HCT116 (cell line): Measurements from ENCODE around the gene SLC25A52. TPM values are rescaled to one million over a fixed set of nuclear protein-coding genes. Genes with fewer than 3 reads are reported as not detected.
A peak's percentile ranks its signal among the peaks of the same experiment; 100 is the strongest.

Source experiments
- ATAC-seq: fragments of 200-7000 bp; cut with Tn5 transposase; 2 replicates; pipeline ENCODE4 v1.9.1; 2020; ENCODE audit warnings: mild to moderate bottlenecking, moderate library complexity
- BruUV-seq: library from RNA; stranded (reverse); fragments of 400-500 nt; replicated peaks from 2 replicates; lab custom pipeline; 2021; lab: Mats Ljungman, UMichigan
- CTCF ChIA-PET: fragments of 300-600 bp; sonication (Branson Sonifier 250); formaldehyde crosslinking; loops from one replicate; lab custom pipeline; 2021; ENCODE audit warnings: antibody characterized with exemption; lab: Charles Lee
- POLR2A ChIA-PET: fragments of 300-600, 350-600 bp; sonication (Branson Sonifier 250); formaldehyde crosslinking; loops from one replicate; lab custom pipeline; 2021; ENCODE audit warnings: antibody characterized with exemption; lab: Charles Lee
- RAD21 ChIA-PET, 2 experiments: fragments of 300-600 bp; sonication (Branson Sonifier 250); formaldehyde crosslinking; loops; one replicate each; lab custom pipeline; 2023; ENCODE audit warnings: low total read pairs in 2 of 2; ENCODE audit not compliant: uncharacterized antibody in 2 of 2, unreplicated experiment in 2 of 2, low non-redundant PET in 1 of 2; lab: Charles Lee
- DNase-seq: peaks from one replicate; pipeline ENCODE4 v3.0.0-alpha.2; 2010; ENCODE audit warnings: low read depth, low spot score
- H2AFZ ChIP-seq: fragments of 200-600 bp; shearing (Covaris generic), sonication (generic); 2 replicates; pipeline ENCODE4 v1.6.1; 2017; ENCODE audit warnings: low read depth, mixed run types, mixed read lengths, antibody characterized with exemption, low read length; ENCODE audit not compliant: poor library complexity, severe bottlenecking
- H3K27ac ChIP-seq: 2 replicates; pipeline ENCODE4 v1.5.1; 2012; ENCODE audit warnings: low read depth, low read length
- H3K27me3 ChIP-seq: fragments of 200-600 bp; sonication (generic); 2 replicates; pipeline ENCODE4 v1.6.1; 2016; ENCODE audit warnings: mixed run types, low read length, mixed read lengths; ENCODE audit not compliant: insufficient read depth
- H3K36me3 ChIP-seq, 2 experiments: fragments of 200-500 bp in 1 of 2; fragments of 200-600 bp in 1 of 2; sonication (Bioruptor generic) in 1 of 2; sonication (generic) in 1 of 2; 2 replicates each; pipeline versions ENCODE4 v1.5.1 to v1.6.1; 2014 to 2016; ENCODE audit warnings: low read length in 2 of 2, inconsistent platforms in 1 of 2, mixed read lengths in 1 of 2, mixed run types in 1 of 2; ENCODE audit not compliant: insufficient read depth in 2 of 2, control insufficient read depth in 1 of 2
- H3K4me1 ChIP-seq, 2 experiments: fragments of 200-600 bp in 1 of 2; sonication (generic) in 1 of 2; 2 replicates each; pipeline versions ENCODE4 v1.5.1 to v1.6.1; 2012 to 2017; ENCODE audit warnings: low read length in 2 of 2, inconsistent platforms in 1 of 2, mild to moderate bottlenecking in 1 of 2, mixed read lengths in 1 of 2, mixed run types in 1 of 2, moderate library complexity in 1 of 2; ENCODE audit not compliant: insufficient read depth in 2 of 2, control insufficient read depth in 1 of 2
- H3K4me2 ChIP-seq: fragments of 200-600 bp; sonication (generic); 2 replicates; pipeline ENCODE4 v1.6.1; 2017; ENCODE audit warnings: mixed run types, low read length, mixed read lengths
- H3K4me3 ChIP-seq, 2 experiments: fragments of 200-600 bp in 1 of 2; sonication (generic) in 1 of 2; replicated peaks in 1 of 2; 2 replicates each; pipeline ENCODE4 v1.5.1; 2011 to 2016; ENCODE audit warnings: low read length in 2 of 2, control low read depth in 1 of 2, low read depth in 1 of 2, mild to moderate bottlenecking in 1 of 2, mixed read lengths in 1 of 2, mixed run types in 1 of 2
- H3K79me2 ChIP-seq: fragments of 200-600 bp; sonication (generic); 2 replicates; pipeline ENCODE4 v1.6.1; 2017; ENCODE audit warnings: mild to moderate bottlenecking, mixed run types, low read length, moderate library complexity, mixed read lengths; ENCODE audit not compliant: insufficient read depth
- H3K9ac ChIP-seq: fragments of 200-600 bp; sonication (generic); 2 replicates; pipeline ENCODE4 v1.6.1; 2016; ENCODE audit warnings: low read length, mixed read lengths
- H3K9me2 ChIP-seq: fragments of 200-600 bp; sonication (generic), shearing (Covaris generic); 2 replicates; pipeline ENCODE4 v1.6.1; 2017; ENCODE audit warnings: mixed run types, mild to moderate bottlenecking, moderate library complexity; ENCODE audit not compliant: insufficient read depth
- H3K9me3 ChIP-seq, 2 experiments: fragments of 200-500 bp in 1 of 2; fragments of 200-600 bp in 1 of 2; sonication (Bioruptor generic) in 1 of 2; sonication (generic) in 1 of 2; 2 replicates each; pipeline ENCODE4 v1.6.1; 2014 to 2017; ENCODE audit warnings: low read length in 2 of 2, mixed read lengths in 2 of 2, inconsistent platforms in 1 of 2, low read depth in 1 of 2, mild to moderate bottlenecking in 1 of 2, mixed run types in 1 of 2, moderate library complexity in 1 of 2; ENCODE audit not compliant: control insufficient read depth in 1 of 2, insufficient read depth in 1 of 2
- H4K20me1 ChIP-seq: fragments of 200-600 bp; sonication (generic), shearing (Covaris generic); 2 replicates; pipeline ENCODE4 v1.6.1; 2017; ENCODE audit warnings: mixed run types, mild to moderate bottlenecking, moderate library complexity; ENCODE audit not compliant: insufficient read depth
- CEBPB ChIP-seq: IDR thresholded peaks from 2 replicates; pipeline ENCODE4 v1.6.1; 2012; ENCODE audit warnings: low read depth
- EGR1 ChIP-seq: IDR thresholded peaks from 2 replicates; pipeline ENCODE4 v1.6.1; 2012; ENCODE audit warnings: low read depth
- EZH2 ChIP-seq: fragments of 200-600 bp; sonication (generic); IDR thresholded peaks from 2 replicates; pipeline ENCODE4 v1.6.1; 2017; ENCODE audit warnings: antibody characterized with exemption, mixed run types
- FOSL1 ChIP-seq: IDR thresholded peaks from 2 replicates; pipeline ENCODE4 v1.6.1; 2012; ENCODE audit warnings: low read depth
- POLR2A ChIP-seq: IDR thresholded peaks from 2 replicates; pipeline ENCODE4 v1.7.0; 2011; ENCODE audit warnings: borderline replicate concordance; ENCODE audit not compliant: insufficient read depth, insufficient read length; ENCODE audit errors: extremely low read depth
- POLR2AphosphoS5 ChIP-seq: IDR thresholded peaks from 2 replicates; pipeline ENCODE4 v1.6.1; 2011; ENCODE audit warnings: mild to moderate bottlenecking, low read depth, low read length, moderate library complexity
- RAD21 ChIP-seq: IDR thresholded peaks from 2 replicates; pipeline ENCODE4 v1.6.1; 2012; ENCODE audit warnings: low read depth, mild to moderate bottlenecking
- SP1 ChIP-seq: IDR thresholded peaks from 2 replicates; pipeline ENCODE4 v1.6.1; 2012; ENCODE audit warnings: low read depth
- SRF ChIP-seq: IDR thresholded peaks from 2 replicates; pipeline ENCODE4 v1.6.1; 2012; ENCODE audit warnings: low read depth
- TCF7L2 ChIP-seq: IDR thresholded peaks from 2 replicates; pipeline ENCODE4 v1.7.0; 2011; ENCODE audit warnings: borderline replicate concordance, inconsistent platforms; ENCODE audit not compliant: insufficient read depth, insufficient read length; ENCODE audit errors: extremely low read depth
- ZFX ChIP-seq: fragments of 450-650 bp; IDR thresholded peaks from 2 replicates; pipeline ENCODE4 v1.6.1; 2017
- intact Hi-C: fragments of 100-400 bp; cut with micrococcal nuclease; formaldehyde crosslinking; loops from 2 replicates; pipeline ENCODE4 v1.10.0; 2022
- total RNA-seq: library from RNA; stranded (reverse); gene quantifications from one replicate; pipeline ENCODE4 v1.2.1, GENCODE V29; 2021; ENCODE audit not compliant: unreplicated experiment
- TF ChIP-seq, protein P1 (sequence below), 3 experiments: fragments of 200-600 bp in 1 of 3; sonication (generic) in 1 of 3; IDR thresholded peaks in 2 of 3; conservative IDR thresholded peaks in 1 of 3; 2 replicates each; pipeline ENCODE4 v1.5.1; 2012 to 2017; ENCODE audit warnings: low read depth in 2 of 3, low read length in 2 of 3, antibody characterized with exemption in 1 of 3, borderline replicate concordance in 1 of 3, control low read depth in 1 of 3, mild to moderate bottlenecking in 1 of 3, mixed read lengths in 1 of 3, mixed run types in 1 of 3, moderate library complexity in 1 of 3; ENCODE audit not compliant: insufficient read depth in 1 of 3
- TF ChIP-seq, protein P2 (sequence below): IDR thresholded peaks from 2 replicates; pipeline ENCODE4 v1.6.1; 2012; ENCODE audit warnings: low read depth
- TF ChIP-seq, protein P3 (sequence below): IDR thresholded peaks from 2 replicates; pipeline ENCODE4 v1.6.1; 2012

The SLC25A52 gene
- total RNA-seq, 1 experiment from 2014 or later: not detected

DNA sequence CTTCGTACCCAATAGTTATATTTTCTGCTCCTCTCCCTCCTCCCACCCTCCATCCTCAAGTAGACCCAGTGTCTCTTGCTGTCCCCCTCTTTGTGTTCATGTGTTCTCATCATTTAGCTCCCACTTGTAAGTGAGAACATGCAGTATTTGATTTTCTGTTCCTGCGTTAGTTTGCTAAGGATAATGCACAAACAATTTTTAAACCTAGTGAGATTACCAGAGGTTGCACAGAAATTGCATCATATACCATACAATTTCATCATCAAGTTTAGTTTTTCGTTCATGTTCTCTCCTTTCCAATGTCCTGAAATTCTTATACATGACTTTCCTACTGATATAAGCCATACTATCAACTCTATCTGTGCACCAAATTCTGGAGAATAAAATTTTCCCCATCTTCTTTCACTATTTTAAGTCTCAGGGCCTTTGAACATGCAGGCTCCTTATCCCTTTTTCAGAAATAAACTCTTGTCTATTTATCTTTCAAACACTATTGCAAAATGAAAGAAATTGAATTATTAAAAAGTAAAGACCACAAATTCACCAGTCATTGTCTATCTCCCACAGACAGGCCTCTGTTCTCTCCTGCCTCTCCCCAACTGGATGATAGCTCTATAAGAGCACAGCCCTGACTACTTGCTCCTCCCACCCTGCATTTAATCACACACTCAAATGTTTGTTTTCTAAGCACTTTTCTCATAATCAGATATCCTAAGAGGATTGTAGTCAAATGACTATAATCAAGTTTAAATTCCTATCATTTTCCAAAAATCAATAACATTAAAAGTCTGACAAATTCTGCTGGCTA, 49.1 kb downstream of the SLC25A52 start:
- H4K20me1 ChIP-seq: no peaks in the 10 kb centered on the region
- peak overlapping the region; percentile 33 for H2AFZ ChIP-seq
- H3K9ac ChIP-seq: no peak overlapping the region
- no peaks in the 10 kb centered on the region for H3K36me3 ChIP-seq
- H3K9me3 ChIP-seq: no peaks in the 10 kb centered on the region
- ATAC-seq (no peak), DNase-seq (no peak)
- no peak overlapping the region for H3K4me3 ChIP-seq
- no TSS peak for BruUV-seq
- no peaks in the 10 kb centered on the region for H3K9me2 ChIP-seq
- ChIA-PET POLR2A (no interaction called here), RAD21 (no interaction called here), CTCF (interaction anchor here (0.6 to 1.0 kb wide), 3 partner anchors 11 to 150 kb away, joined by 3 to 7 read pairs (median 4); no protein-coding TSS in a partner anchor)
- peaks cover 0 to 7% of the 10 kb centered on the region in 2 experiments; a peak in 2 of 4 replicates for H3K4me1 ChIP-seq
- no peak overlapping the region for H3K4me2 ChIP-seq
- TF ChIP-seq CEBPB (peak; percentile 44; the same call in 1 of the 2 replicates), SRF (no peak)
- H3K27ac ChIP-seq: no peak overlapping the region
- H3K27me3 ChIP-seq: no peaks in the 10 kb centered on the region
- intact Hi-C loops: no loop called here
- H3K79me2 ChIP-seq: no peaks in the 10 kb centered on the region

DNA sequence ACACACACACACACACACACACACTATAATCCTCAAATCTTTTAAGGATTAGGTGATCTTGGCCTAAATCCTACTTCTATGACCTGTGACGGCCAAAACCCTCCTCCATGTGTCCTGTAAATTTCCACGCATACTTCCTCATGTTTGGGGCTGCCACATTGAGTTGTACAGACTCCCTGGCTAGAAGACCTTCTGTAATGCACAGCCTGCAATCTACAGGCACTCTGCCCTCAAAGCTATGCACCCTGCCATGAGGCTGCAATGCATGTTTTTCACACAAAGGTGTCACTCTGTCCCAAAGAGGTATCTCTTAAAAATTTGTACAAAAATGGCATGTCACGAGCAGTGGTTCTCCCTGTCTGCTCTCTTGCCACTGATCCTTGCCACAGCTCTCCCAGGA, 49.9 kb downstream of the SLC25A52 start:
- peak; percentile 95 for ATAC-seq

More for the DNA sequence above, 49.9 kb downstream of the SLC25A52 start:
- intact Hi-C loops: no loop called here
- peak; percentile 49 for DNase-seq
- Histone ChIP-seq H3K27ac (no peak overlapping the region), H4K20me1 (no peaks in the 10 kb centered on the region), H3K27me3 (no peaks in the 10 kb centered on the region), H3K4me1 (peaks cover 0 to 7% of the 10 kb centered on the region in 2 experiments; a peak in 2 of 4 replicates), H3K4me2 (no peak overlapping the region), H3K4me3 (no peak overlapping the region), H3K79me2 (no peaks in the 10 kb centered on the region), H3K9me3 (no peaks in the 10 kb centered on the region), H3K36me3 (no peaks in the 10 kb centered on the region), H2AFZ (peak overlapping the region; percentile 33), H3K9me2 (no peaks in the 10 kb centered on the region), H3K9ac (no peak overlapping the region)
- RAD21 ChIA-PET: no interaction called here
- POLR2A ChIA-PET: no interaction called here
- CTCF ChIA-PET: interaction anchor here (0.6 to 1.0 kb wide), 4 partner anchors 12 to 151 kb away, joined by 3 to 7 read pairs (median 4); no protein-coding TSS in a partner anchor
- no TSS peak for BruUV-seq
- TF ChIP-seq SP1: no peak
- no peak for TF ChIP-seq POLR2A
- TF ChIP-seq TCF7L2: no peak
- TF ChIP-seq, protein P1, sequence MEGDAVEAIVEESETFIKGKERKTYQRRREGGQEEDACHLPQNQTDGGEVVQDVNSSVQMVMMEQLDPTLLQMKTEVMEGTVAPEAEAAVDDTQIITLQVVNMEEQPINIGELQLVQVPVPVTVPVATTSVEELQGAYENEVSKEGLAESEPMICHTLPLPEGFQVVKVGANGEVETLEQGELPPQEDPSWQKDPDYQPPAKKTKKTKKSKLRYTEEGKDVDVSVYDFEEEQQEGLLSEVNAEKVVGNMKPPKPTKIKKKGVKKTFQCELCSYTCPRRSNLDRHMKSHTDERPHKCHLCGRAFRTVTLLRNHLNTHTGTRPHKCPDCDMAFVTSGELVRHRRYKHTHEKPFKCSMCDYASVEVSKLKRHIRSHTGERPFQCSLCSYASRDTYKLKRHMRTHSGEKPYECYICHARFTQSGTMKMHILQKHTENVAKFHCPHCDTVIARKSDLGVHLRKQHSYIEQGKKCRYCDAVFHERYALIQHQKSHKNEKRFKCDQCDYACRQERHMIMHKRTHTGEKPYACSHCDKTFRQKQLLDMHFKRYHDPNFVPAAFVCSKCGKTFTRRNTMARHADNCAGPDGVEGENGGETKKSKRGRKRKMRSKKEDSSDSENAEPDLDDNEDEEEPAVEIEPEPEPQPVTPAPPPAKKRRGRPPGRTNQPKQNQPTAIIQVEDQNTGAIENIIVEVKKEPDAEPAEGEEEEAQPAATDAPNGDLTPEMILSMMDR (IDR thresholded peaks at IDR 0.05 in 2 of 3, conservative IDR thresholded peaks at IDR 0.05 in 1 of 3; ENCODE audit: borderline replicate concordance in 1 of 3, insufficient read depth in 1 of 3, low read depth in 2 of 3, low read length in 2 of 3): peak in 2 of 3 experiments; percentile 39 to 43; a peak in 4 of 6 replicates
- no peak for TF ChIP-seq FOSL1
- no peak for TF ChIP-seq ZFX
- TF ChIP-seq, protein P2, sequence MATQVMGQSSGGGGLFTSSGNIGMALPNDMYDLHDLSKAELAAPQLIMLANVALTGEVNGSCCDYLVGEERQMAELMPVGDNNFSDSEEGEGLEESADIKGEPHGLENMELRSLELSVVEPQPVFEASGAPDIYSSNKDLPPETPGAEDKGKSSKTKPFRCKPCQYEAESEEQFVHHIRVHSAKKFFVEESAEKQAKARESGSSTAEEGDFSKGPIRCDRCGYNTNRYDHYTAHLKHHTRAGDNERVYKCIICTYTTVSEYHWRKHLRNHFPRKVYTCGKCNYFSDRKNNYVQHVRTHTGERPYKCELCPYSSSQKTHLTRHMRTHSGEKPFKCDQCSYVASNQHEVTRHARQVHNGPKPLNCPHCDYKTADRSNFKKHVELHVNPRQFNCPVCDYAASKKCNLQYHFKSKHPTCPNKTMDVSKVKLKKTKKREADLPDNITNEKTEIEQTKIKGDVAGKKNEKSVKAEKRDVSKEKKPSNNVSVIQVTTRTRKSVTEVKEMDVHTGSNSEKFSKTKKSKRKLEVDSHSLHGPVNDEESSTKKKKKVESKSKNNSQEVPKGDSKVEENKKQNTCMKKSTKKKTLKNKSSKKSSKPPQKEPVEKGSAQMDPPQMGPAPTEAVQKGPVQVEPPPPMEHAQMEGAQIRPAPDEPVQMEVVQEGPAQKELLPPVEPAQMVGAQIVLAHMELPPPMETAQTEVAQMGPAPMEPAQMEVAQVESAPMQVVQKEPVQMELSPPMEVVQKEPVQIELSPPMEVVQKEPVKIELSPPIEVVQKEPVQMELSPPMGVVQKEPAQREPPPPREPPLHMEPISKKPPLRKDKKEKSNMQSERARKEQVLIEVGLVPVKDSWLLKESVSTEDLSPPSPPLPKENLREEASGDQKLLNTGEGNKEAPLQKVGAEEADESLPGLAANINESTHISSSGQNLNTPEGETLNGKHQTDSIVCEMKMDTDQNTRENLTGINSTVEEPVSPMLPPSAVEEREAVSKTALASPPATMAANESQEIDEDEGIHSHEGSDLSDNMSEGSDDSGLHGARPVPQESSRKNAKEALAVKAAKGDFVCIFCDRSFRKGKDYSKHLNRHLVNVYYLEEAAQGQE: no peak
- TF ChIP-seq, protein P3, sequence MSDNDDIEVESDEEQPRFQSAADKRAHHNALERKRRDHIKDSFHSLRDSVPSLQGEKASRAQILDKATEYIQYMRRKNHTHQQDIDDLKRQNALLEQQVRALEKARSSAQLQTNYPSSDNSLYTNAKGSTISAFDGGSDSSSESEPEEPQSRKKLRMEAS: peak; percentile 42; the same call in 1 of the 2 replicates
- no peak for TF ChIP-seq EGR1
- TF ChIP-seq SRF: no peak
- no peak for TF ChIP-seq POLR2AphosphoS5
- no peak for TF ChIP-seq EZH2
- TF ChIP-seq RAD21: peak; percentile 15; the same call in 1 of the 2 replicates
